GM12878 (cell line): Measurements from ENCODE around the gene BMP2K. TPM values are rescaled to one million over a fixed set of nuclear protein-coding genes. Genes with fewer than 3 reads are reported as not detected.

Experiments used
- CEBPB ChIP-seq, 2 experiments: fragments of 150-350 bp in 1 of 2; IDR thresholded peaks; 2 replicates each; pipeline ENCODE4 v1.6.1; 2012 to 2014; ENCODE audit warnings: low read depth in 2 of 2, low read length in 2 of 2, borderline replicate concordance in 1 of 2, inconsistent platforms in 1 of 2
- CREM ChIP-seq: IDR thresholded peaks from 2 replicates; pipeline ENCODE4 v1.6.1; 2014; ENCODE audit warnings: antibody characterized with exemption, low read depth
- EP300 ChIP-seq, 2 experiments: fragments of 150-350 bp in 1 of 2; IDR thresholded peaks; 2 replicates each; pipeline ENCODE4 v1.6.1; 2011 to 2012; ENCODE audit warnings: low read depth in 2 of 2, low read length in 2 of 2, borderline replicate concordance in 1 of 2, improper control_type of control experiment in 1 of 2, inconsistent platforms in 1 of 2; ENCODE audit not compliant: control insufficient read depth in 1 of 2
- IRF4 ChIP-seq: IDR thresholded peaks from 2 replicates; pipeline ENCODE4 v1.6.1; 2011; ENCODE audit warnings: low read depth, low read length
- LARP7 ChIP-seq: fragments of 450-650 bp; IDR thresholded peaks from 2 replicates; pipeline ENCODE4 v1.6.1; 2017; ENCODE audit warnings: mild to moderate bottlenecking
- MEF2A ChIP-seq: IDR thresholded peaks from 2 replicates; pipeline ENCODE4 v1.6.1; 2011; ENCODE audit warnings: low read depth, mild to moderate bottlenecking, low read length, moderate library complexity; ENCODE audit not compliant: insufficient read depth
- MTA3 ChIP-seq: IDR thresholded peaks from 2 replicates; pipeline ENCODE4 v1.6.1; 2012; ENCODE audit warnings: low read length, inconsistent platforms, borderline replicate concordance
- NFYB ChIP-seq: IDR thresholded peaks from 2 replicates; pipeline ENCODE4 v1.6.1; 2011; ENCODE audit warnings: low read depth, mild to moderate bottlenecking, low read length, improper control_type of control experiment, moderate library complexity; ENCODE audit not compliant: insufficient read depth
- RCOR1 ChIP-seq: conservative IDR thresholded peaks from 2 replicates; pipeline ENCODE4 v1.6.1; 2012; ENCODE audit warnings: low read depth, low read length, improper control_type of control experiment
- TCF3 ChIP-seq: IDR thresholded peaks from 2 replicates; pipeline ENCODE4 v1.6.1; 2012; ENCODE audit warnings: low read depth, mild to moderate bottlenecking, low read length, borderline replicate concordance; ENCODE audit not compliant: insufficient read depth
- ZNF217 ChIP-seq: fragments of 450-650 bp; IDR thresholded peaks from 2 replicates; pipeline ENCODE4 v1.6.1; 2017; ENCODE audit warnings: antibody characterized with exemption, mild to moderate bottlenecking
- ZNF384 ChIP-seq: IDR thresholded peaks from 2 replicates; pipeline ENCODE4 v1.6.1; 2012; ENCODE audit warnings: low read depth, mild to moderate bottlenecking, low read length, improper control_type of control experiment, borderline replicate concordance
- ZZZ3 ChIP-seq: IDR thresholded peaks from 2 replicates; pipeline ENCODE4 v1.6.1; 2011; ENCODE audit warnings: low read depth; ENCODE audit not compliant: control insufficient read depth, insufficient read length
- polyA plus RNA-seq, 11 experiments: library from polyadenylated mRNA; depleted of rRNA in 4 of 11; unstranded in 6 of 11; stranded (reverse) in 5 of 11; fragments of >200 nt; fragmentation: Nextera tagmentation in 4 of 11; fragmentation: Illumina TruSeq in 1 of 11; extraction: Ambion mirVana in 4 of 11; extraction: Trizol in 1 of 11; gene quantifications; 1 replicate in 1 of 11; 2 replicates in 10 of 11; pipeline versions ENCODE4 v1.2.1 to v1.2.3, GENCODE V29; 2011 to 2016; ENCODE audit warnings: inconsistent platforms in 2 of 11, missing spikeins in 2 of 11, low read depth in 1 of 11
- total RNA-seq, 4 experiments: library from RNA; depleted of rRNA in 3 of 4; stranded (reverse); fragments of >200 nt in 3 of 4; fragmentation: Illumina TruSeq in 1 of 4; extraction: Trizol in 1 of 4; gene quantifications; 2 replicates each; pipeline versions ENCODE4 v1.2.1 to v1.2.3, GENCODE V29; 2013 to 2021
- TF ChIP-seq, protein P1 (sequence below): fragments of 450-650 bp; IDR thresholded peaks from 2 replicates; pipeline ENCODE4 v1.6.1; 2017; ENCODE audit warnings: low read depth, mild to moderate bottlenecking, moderate library complexity
- TF ChIP-seq, protein P2 (sequence below): fragments of 450-650 bp; IDR thresholded peaks from 2 replicates; pipeline ENCODE4 v1.6.1; 2014; ENCODE audit warnings: mild to moderate bottlenecking
- TF ChIP-seq, protein P3 (sequence below): IDR thresholded peaks from 2 replicates; pipeline ENCODE4 v1.6.1; 2012; ENCODE audit warnings: low read depth, low read length, improper control_type of control experiment
- TF ChIP-seq, protein P4 (sequence below): fragments of 450-650 bp; formaldehyde crosslinking; IDR thresholded peaks from 2 replicates; pipeline ENCODE4 v1.5.0; 2022; ENCODE audit warnings: mild to moderate bottlenecking, missing genetic modification characterization

The BMP2K gene
- total and polyA plus RNA-seq, 10 of the 15 experiments (the other 5 are each of a cell fraction or from before 2014, with no cell fraction given): 3.3 to 84.6 (median 24.8) TPM

DNA sequence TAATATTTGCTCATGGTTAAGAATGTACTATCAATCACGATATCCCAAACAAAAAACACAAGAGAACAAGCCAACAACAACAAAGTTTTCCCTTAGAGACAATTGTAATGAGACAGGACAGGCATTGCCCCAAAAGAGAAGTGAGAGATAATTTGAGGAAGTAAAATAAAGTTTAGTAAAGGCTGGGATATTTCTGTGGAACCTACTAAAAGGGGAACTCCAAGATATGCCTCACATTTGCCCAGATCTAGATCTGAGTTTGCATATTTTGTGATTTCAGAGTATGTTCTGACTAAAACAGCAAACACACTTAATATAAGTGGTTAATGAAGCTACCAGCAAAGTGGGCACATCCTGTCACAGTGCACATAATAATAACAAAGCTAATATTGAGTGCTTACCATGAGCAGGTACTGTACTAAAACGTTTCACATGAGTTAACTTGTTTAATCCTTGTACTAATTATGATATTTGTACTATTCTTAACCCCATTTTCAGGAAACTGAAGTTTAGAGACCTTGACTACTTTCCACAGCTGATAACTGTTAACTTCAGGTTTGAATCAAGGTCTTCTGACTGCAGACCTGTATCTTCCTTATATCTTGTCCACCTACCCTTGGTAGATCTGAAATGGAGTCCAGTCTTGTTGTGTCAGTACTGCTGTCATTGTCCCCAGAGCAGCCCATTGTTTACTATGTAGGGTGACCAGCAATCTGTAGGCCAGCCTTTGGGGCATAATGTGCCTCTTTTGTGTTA is 26.0 kb upstream of the BMP2K start (continued):
- TF ChIP-seq, protein P1, sequence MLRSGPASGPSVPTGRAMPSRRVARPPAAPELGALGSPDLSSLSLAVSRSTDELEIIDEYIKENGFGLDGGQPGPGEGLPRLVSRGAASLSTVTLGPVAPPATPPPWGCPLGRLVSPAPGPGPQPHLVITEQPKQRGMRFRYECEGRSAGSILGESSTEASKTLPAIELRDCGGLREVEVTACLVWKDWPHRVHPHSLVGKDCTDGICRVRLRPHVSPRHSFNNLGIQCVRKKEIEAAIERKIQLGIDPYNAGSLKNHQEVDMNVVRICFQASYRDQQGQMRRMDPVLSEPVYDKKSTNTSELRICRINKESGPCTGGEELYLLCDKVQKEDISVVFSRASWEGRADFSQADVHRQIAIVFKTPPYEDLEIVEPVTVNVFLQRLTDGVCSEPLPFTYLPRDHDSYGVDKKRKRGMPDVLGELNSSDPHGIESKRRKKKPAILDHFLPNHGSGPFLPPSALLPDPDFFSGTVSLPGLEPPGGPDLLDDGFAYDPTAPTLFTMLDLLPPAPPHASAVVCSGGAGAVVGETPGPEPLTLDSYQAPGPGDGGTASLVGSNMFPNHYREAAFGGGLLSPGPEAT: peak; percentile 99
- peak in 1 of 2 experiments; percentile 97; a peak in 2 of 4 replicates for TF ChIP-seq CEBPB (IDR thresholded peaks at IDR 0.05; ENCODE audit: borderline replicate concordance in 1 of 2, low read depth in 2 of 2, low read length in 2 of 2)
- TF ChIP-seq NFYB: no peak
- TF ChIP-seq, protein P2, sequence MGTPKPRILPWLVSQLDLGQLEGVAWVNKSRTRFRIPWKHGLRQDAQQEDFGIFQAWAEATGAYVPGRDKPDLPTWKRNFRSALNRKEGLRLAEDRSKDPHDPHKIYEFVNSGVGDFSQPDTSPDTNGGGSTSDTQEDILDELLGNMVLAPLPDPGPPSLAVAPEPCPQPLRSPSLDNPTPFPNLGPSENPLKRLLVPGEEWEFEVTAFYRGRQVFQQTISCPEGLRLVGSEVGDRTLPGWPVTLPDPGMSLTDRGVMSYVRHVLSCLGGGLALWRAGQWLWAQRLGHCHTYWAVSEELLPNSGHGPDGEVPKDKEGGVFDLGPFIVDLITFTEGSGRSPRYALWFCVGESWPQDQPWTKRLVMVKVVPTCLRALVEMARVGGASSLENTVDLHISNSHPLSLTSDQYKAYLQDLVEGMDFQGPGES: no peak
- TF ChIP-seq, protein P3, sequence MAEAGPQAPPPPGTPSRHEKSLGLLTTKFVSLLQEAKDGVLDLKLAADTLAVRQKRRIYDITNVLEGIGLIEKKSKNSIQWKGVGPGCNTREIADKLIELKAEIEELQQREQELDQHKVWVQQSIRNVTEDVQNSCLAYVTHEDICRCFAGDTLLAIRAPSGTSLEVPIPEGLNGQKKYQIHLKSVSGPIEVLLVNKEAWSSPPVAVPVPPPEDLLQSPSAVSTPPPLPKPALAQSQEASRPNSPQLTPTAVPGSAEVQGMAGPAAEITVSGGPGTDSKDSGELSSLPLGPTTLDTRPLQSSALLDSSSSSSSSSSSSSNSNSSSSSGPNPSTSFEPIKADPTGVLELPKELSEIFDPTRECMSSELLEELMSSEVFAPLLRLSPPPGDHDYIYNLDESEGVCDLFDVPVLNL: no peak
- TF ChIP-seq ZNF217: peak; percentile 97
- no peak for TF ChIP-seq ZZZ3
- TF ChIP-seq, protein P4, sequence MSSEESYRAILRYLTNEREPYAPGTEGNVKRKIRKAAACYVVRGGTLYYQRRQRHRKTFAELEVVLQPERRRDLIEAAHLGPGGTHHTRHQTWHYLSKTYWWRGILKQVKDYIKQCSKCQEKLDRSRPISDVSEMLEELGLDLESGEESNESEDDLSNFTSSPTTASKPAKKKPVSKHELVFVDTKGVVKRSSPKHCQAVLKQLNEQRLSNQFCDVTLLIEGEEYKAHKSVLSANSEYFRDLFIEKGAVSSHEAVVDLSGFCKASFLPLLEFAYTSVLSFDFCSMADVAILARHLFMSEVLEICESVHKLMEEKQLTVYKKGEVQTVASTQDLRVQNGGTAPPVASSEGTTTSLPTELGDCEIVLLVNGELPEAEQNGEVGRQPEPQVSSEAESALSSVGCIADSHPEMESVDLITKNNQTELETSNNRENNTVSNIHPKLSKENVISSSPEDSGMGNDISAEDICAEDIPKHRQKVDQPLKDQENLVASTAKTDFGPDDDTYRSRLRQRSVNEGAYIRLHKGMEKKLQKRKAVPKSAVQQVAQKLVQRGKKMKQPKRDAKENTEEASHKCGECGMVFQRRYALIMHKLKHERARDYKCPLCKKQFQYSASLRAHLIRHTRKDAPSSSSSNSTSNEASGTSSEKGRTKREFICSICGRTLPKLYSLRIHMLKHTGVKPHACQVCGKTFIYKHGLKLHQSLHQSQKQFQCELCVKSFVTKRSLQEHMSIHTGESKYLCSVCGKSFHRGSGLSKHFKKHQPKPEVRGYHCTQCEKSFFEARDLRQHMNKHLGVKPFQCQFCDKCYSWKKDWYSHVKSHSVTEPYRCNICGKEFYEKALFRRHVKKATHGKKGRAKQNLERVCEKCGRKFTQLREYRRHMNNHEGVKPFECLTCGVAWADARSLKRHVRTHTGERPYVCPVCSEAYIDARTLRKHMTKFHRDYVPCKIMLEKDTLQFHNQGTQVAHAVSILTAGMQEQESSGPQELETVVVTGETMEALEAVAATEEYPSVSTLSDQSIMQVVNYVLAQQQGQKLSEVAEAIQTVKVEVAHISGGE (CRISPR knock-in tag): no peak
- peak; percentile 93 to 97 for TF ChIP-seq EP300 (IDR thresholded peaks at IDR 0.05; ENCODE audit: borderline replicate concordance in 1 of 2, control insufficient read depth in 1 of 2, low read depth in 2 of 2, low read length in 2 of 2)
- TF ChIP-seq ZNF384: no peak
- TF ChIP-seq CREM: peak; percentile 84
- TF ChIP-seq LARP7: no peak
- TF ChIP-seq RCOR1: 0 out of 2 replicates have a peak, but pooled peaks have one; percentile 46
- TF ChIP-seq MEF2A: peak; percentile 82
- peak; percentile 99 for TF ChIP-seq MTA3
- TF ChIP-seq IRF4: peak; percentile 69
- 0 out of 2 replicates have a peak, but pooled peaks have one; percentile 9 for TF ChIP-seq TCF3
